BLaER1 treated with 17β-estradiol and CSF1 and Interleukin-3, amounts not matched to agents 10 nM and 100 nM (cell line): ENCODE data around the gene FBL.

ENCODE experiments used
- H3K27ac ChIP-seq, 11 experiments: shearing (Covaris generic); formaldehyde crosslinking; 2 replicates each; pipeline ENCODE4 v1.8.1; 2022
- H3K27me3 ChIP-seq, 11 experiments: shearing (Covaris generic); formaldehyde crosslinking; 2 replicates each; pipeline ENCODE4 v1.8.1; 2022
- H3K36me3 ChIP-seq, 11 experiments: shearing (Covaris generic); formaldehyde crosslinking; 2 replicates each; pipeline ENCODE4 v1.8.1; 2022
- H3K4me1 ChIP-seq, 10 experiments: shearing (Covaris generic); formaldehyde crosslinking; 2 replicates each; pipeline ENCODE4 v1.8.1; 2022
- H3K4me2 ChIP-seq, 11 experiments: shearing (Covaris generic); formaldehyde crosslinking; 2 replicates each; pipeline ENCODE4 v1.8.1; 2022
- H3K4me3 ChIP-seq, 10 experiments: shearing (Covaris generic); formaldehyde crosslinking; 2 replicates each; pipeline ENCODE4 v1.8.1; 2022
- H3K9ac ChIP-seq, 11 experiments: shearing (Covaris generic); formaldehyde crosslinking; 2 replicates each; pipeline ENCODE4 v1.8.1; 2022
- H3K9me3 ChIP-seq, 11 experiments: shearing (Covaris generic); formaldehyde crosslinking; replicated peaks in 1 of 11; 2 replicates each; pipeline ENCODE4 v1.8.1; 2022
- H4K20me1 ChIP-seq, 11 experiments: shearing (Covaris generic); formaldehyde crosslinking; 2 replicates each; pipeline ENCODE4 v1.8.1; 2022
- Cebpa-rat ChIP-seq, 11 experiments: shearing (Covaris generic); IDR thresholded peaks; 2 replicates each; pipeline ENCODE4 v1.8.1; 2022

The FBL gene

DNA sequence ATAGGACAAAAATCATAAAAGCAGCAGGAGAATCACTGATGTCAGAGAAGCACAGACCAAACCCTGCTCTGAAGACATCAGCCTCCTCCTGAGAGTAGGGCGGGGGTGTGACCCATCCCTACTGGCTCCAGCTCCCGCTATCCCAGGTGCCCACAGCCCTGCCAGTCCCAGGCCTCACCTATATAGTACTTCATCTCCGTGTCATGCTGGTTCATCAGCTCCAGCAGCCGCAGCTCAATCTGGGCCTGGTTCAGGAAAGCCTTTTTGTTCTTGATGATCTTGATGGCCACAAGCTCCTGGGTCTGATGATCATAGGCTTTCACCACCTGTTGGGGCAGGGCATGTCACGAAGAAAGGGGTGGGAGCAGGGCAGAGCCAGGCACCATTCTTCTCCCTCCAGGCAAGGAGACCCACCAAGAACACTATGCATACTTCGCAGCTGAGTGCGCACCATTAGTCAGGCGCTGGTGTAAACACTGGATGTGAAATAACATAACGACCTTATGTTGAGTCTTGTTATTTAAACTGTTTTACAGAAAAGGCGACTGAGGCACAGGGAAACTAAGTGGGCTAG lies 16.4 kb downstream of the FBL start:
- H3K27me3 ChIP-seq: peaks cover 0 to 7% (median 0%) of the 10 kb centered on the region in 11 experiments; a peak in 3 of 22 replicates
- peak overlapping the region in 7 of 11 experiments; percentile 5 to 54 (median 26); a peak in 4 of 22 replicates for H3K4me2 ChIP-seq
- H3K9me3 ChIP-seq: no peaks in the 10 kb centered on the region
- H3K36me3 ChIP-seq: peaks cover 58 to 79% (median 71%) of the 10 kb centered on the region in 11 experiments
- no peak overlapping the region for H3K4me3 ChIP-seq
- TF ChIP-seq Cebpa-rat (IDR thresholded peaks at IDR 0.05): no peak
- peaks cover 31 to 57% (median 45%) of the 10 kb centered on the region in 10 experiments for H3K4me1 ChIP-seq
- H3K9ac ChIP-seq: no peak overlapping the region
- peaks cover 0 to 85% (median 68%) of the 10 kb centered on the region in 11 experiments; a peak in 18 of 22 replicates for H4K20me1 ChIP-seq
- no peak overlapping the region for H3K27ac ChIP-seq

DNA sequence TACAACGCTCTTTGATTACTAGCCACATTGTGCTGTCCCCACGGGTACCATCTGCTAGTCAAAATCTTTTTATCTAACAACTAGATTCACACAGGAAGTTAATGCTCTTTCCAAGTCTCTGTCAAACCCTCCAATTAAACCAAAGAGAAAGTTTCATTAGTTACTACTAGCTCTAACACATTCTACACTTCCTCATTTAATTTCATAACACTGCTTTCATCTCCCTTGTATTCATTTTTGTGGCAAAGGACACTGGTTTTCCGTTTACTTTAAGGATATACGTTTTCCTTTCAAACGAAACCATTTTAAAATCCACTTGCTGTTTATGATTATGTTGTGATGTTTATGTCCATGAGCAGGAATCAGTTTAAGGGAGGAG lies 17.5 kb downstream of the FBL start:
- peaks cover 51 to 71% (median 63%) of the 10 kb centered on the region in 11 experiments; a peak in 21 of 22 replicates for H3K36me3 ChIP-seq
- peaks cover 0 to 74% (median 56%) of the 10 kb centered on the region in 11 experiments; a peak in 18 of 22 replicates for H4K20me1 ChIP-seq
- no peaks in the 10 kb centered on the region for H3K9me3 ChIP-seq
- H3K9ac ChIP-seq: peak overlapping the region in 1 of 11 experiments; percentile 16; a peak in 2 of 22 replicates
- peak overlapping the region in 7 of 11 experiments; percentile 11 to 54 (median 43); a peak in 13 of 22 replicates for H3K4me2 ChIP-seq
- peaks cover 25 to 51% (median 37%) of the 10 kb centered on the region in 10 experiments for H3K4me1 ChIP-seq
- no peak overlapping the region for H3K4me3 ChIP-seq
- H3K27ac ChIP-seq: peak overlapping the region in 2 of 11 experiments; percentile 30 to 44; a peak in 3 of 22 replicates
- peaks cover 0 to 7% (median 0%) of the 10 kb centered on the region in 11 experiments; a peak in 3 of 22 replicates for H3K27me3 ChIP-seq
- TF ChIP-seq Cebpa-rat (IDR thresholded peaks at IDR 0.05): no peak

DNA sequence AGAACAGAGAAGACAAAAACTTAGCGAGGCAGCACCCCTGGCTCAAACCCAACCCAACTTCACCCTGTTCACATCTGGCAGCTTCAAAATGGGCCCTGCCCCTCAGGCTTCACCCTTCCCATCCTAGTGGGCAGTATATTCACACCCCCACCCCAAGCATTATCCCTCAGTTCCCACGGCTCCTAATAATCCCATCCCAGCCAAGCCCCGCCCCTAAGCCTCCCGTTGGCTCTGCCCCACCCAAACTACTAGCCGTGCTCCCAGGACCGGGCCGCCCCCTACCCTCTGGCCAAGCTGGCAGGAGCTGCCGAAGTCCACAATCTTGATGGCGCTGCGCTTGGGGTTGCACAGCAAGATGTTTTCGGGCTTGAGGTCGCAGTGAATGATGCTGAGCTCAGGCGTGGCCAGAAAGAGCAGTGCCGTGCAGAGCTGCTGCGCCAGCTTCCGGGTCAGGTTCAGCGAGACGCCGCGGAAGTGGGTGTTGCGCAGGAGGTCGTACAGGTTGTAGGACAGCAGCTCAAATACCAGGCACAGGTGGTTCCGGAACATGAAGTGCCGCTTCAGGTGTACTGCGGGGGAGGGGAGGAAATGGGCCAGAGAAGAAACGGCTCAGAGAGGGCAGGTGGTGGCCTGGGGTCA lies 18.0 kb downstream of the FBL start:
- Histone ChIP-seq H3K27ac (peak overlapping the region in 1 of 11 experiments; percentile 44; a peak in 2 of 22 replicates), H4K20me1 (peaks cover 0 to 70% (median 52%) of the 10 kb centered on the region in 11 experiments; a peak in 18 of 22 replicates), H3K36me3 (peaks cover 51 to 71% (median 63%) of the 10 kb centered on the region in 11 experiments; a peak in 21 of 22 replicates), H3K4me1 (peaks cover 25 to 49% (median 37%) of the 10 kb centered on the region in 10 experiments), H3K9ac (no peak overlapping the region), H3K9me3 (no peaks in the 10 kb centered on the region), H3K4me2 (peak overlapping the region in 6 of 11 experiments; percentile 11 to 54 (median 46); a peak in 10 of 22 replicates), H3K27me3 (peaks cover 0 to 7% (median 0%) of the 10 kb centered on the region in 11 experiments; a peak in 3 of 22 replicates), H3K4me3 (no peak overlapping the region)
- no peak for TF ChIP-seq Cebpa-rat (IDR thresholded peaks at IDR 0.05)

DNA sequence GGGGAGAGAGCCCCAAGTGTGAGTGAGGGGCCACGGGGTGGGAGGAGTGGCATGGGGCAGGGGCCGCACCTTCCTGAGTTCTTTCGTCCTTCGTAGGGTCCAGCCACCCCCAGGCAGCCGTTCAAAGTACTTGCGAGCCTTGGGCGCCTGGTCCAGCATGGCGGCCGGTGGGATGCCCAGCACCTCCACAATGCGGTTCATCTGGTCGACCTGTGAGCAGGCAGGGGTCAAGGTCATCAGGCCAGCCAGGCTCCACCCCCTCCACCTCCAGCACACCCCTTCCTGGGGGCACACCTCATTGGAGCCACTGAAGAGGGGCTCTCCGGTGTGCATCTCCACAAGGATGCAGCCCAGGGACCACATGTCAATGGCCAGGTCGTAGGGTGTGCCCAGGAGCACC lies 19.0 kb downstream of the FBL start:
- Histone ChIP-seq H3K4me2 (no peak overlapping the region), H3K9ac (no peak overlapping the region), H3K9me3 (no peaks in the 10 kb centered on the region), H3K27me3 (peaks cover 0 to 7% (median 0%) of the 10 kb centered on the region in 11 experiments; a peak in 3 of 22 replicates), H3K4me1 (peaks cover 15 to 40% (median 30%) of the 10 kb centered on the region in 10 experiments), H3K4me3 (no peak overlapping the region), H4K20me1 (peaks cover 0 to 61% (median 46%) of the 10 kb centered on the region in 11 experiments; a peak in 18 of 22 replicates), H3K27ac (no peak overlapping the region), H3K36me3 (peaks cover 51 to 75% (median 63%) of the 10 kb centered on the region in 11 experiments; a peak in 21 of 22 replicates)
- TF ChIP-seq Cebpa-rat (IDR thresholded peaks at IDR 0.05): no peak

DNA sequence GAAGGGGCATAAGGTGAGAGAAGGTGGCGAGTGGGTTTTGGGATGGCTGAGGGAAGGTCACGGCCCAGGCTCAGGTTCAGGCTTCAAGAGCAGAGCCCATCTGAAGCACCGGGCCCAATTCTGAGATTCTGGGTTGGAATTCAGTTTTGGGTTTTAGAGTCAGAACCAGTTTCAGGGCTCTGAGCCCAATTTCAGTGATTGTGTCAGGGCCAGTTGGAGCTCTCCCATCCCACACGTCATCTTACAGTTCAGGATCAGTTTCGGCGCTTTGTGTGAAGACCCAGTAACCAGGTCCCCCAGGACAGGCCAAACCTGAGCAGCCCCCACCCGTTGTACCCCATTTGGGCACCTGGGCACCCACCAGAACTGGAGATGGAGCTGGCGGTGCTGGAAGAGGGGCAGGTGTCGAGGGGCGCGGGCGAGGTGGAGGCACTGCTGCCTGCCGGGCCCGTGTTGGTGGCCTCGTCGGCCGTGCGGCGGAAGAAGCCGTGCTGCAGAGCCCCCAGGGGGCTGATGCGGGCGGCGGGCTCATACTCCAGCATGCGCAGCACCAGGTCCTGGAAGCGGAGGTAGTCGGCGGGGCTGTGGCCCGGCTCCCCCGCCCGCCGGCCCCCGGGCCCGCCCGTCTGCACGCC lies 19.8 kb downstream of the FBL start:
- H3K27ac ChIP-seq: no peak overlapping the region
- H3K36me3 ChIP-seq: peaks cover 45 to 70% (median 59%) of the 10 kb centered on the region in 11 experiments; a peak in 21 of 22 replicates
- H3K9me3 ChIP-seq: no peaks in the 10 kb centered on the region

DNA sequence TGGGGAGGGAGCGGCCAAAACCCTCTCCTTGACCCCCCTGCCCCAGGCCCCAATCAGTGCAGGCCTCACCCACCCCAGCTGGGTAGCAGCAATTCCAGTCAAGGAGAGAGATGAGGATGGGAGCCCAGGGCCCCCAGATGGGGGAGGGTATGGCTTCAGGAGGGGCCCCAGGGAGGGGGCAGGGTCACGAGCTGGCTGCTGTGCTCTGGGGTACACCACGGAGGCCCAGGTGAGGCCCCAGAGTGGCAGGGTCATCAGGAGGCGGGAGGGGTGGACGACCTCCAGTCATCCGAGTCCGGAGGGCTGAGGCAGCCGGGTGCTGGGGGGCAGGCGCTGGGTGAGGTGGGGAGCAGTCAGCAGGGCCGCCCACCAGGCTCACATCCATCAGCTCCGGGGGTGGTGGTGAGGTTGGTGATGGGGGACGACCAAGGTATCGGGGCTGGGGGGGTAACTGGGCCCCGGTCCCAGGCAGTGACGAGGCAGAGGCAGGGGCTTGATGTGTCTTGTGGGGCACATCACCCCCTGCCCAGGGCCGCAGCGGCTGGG lies 20.6 kb downstream of the FBL start:
- Histone ChIP-seq H3K4me2 (no peak overlapping the region), H3K9ac (no peak overlapping the region), H3K27me3 (no peaks in the 10 kb centered on the region), H3K9me3 (no peaks in the 10 kb centered on the region), H3K36me3 (peaks cover 38 to 61% (median 50%) of the 10 kb centered on the region in 11 experiments; a peak in 21 of 22 replicates), H3K4me1 (peaks cover 7 to 32% (median 22%) of the 10 kb centered on the region in 10 experiments; a peak in 18 of 20 replicates), H4K20me1 (peaks cover 0 to 45% (median 31%) of the 10 kb centered on the region in 11 experiments; a peak in 18 of 22 replicates), H3K4me3 (no peak overlapping the region), H3K27ac (no peak overlapping the region)
- TF ChIP-seq Cebpa-rat (IDR thresholded peaks at IDR 0.05): no peak

More for the DNA sequence above, 19.8 kb downstream of the FBL start:
- peaks cover 0 to 5% (median 0%) of the 10 kb centered on the region in 11 experiments; a peak in 3 of 22 replicates for H3K27me3 ChIP-seq
- H3K4me3 ChIP-seq: no peak overlapping the region
- TF ChIP-seq Cebpa-rat (IDR thresholded peaks at IDR 0.05): no peak
- no peak overlapping the region for H3K4me2 ChIP-seq
- no peak overlapping the region for H3K9ac ChIP-seq
- H3K4me1 ChIP-seq: peaks cover 8 to 32% (median 23%) of the 10 kb centered on the region in 10 experiments; a peak in 19 of 20 replicates
- peaks cover 0 to 53% (median 38%) of the 10 kb centered on the region in 11 experiments; a peak in 18 of 22 replicates for H4K20me1 ChIP-seq

DNA sequence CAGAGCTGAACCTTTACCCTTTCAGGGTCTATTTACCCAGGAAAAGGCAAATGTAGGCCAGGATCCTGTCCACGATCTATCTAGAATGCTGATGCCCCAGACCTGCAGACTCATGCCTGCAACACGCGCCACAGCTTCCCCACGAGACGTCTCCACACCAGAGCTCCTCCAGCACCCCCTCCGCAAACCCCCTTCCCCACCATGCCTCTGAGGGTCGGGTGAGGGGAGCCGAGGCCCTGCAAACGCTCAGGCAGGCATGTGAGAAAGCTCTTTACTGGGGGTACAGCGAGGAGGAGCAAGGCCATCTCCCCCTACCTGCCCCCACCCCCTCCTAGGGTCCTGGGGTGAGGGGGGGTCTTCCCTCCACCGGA lies 21.1 kb downstream of the FBL start:
- H3K9me3 ChIP-seq: no peaks in the 10 kb centered on the region
- peak overlapping the region in 7 of 11 experiments; percentile 5 to 69 (median 21); a peak in 10 of 22 replicates for H3K4me2 ChIP-seq
- peaks cover 33 to 56% (median 45%) of the 10 kb centered on the region in 11 experiments; a peak in 21 of 22 replicates for H3K36me3 ChIP-seq
- H3K27ac ChIP-seq: peak overlapping the region in 1 of 11 experiments; percentile 18; a peak in 1 of 22 replicates
- TF ChIP-seq Cebpa-rat (IDR thresholded peaks at IDR 0.05): no peak
- no peaks in the 10 kb centered on the region for H3K27me3 ChIP-seq
- H4K20me1 ChIP-seq: peaks cover 0 to 40% (median 25%) of the 10 kb centered on the region in 11 experiments; a peak in 18 of 22 replicates
- H3K9ac ChIP-seq: no peak overlapping the region
- H3K4me1 ChIP-seq: peaks cover 7 to 32% (median 22%) of the 10 kb centered on the region in 10 experiments; a peak in 18 of 20 replicates
- no peak overlapping the region for H3K4me3 ChIP-seq
